Sigmoid colon (tissue), 7 donors: ENCODE measurements around the gene GAS6. TPM values are rescaled to one million over a fixed set of nuclear protein-coding genes. Genes with fewer than 3 reads are reported as not detected.

ENCODE experiments used
- DNase-seq: peaks from one replicate; pipeline ENCODE4 v3.0.0-alpha.2; 2019
- H3K27ac ChIP-seq, 4 donors: fragments of 200-600 bp; sonication (generic); one replicate each; pipeline ENCODE4 v1.5.1; 2016 to 2019; ENCODE audit warnings: mild to moderate bottlenecking in 1 of 4
- H3K27me3 ChIP-seq, 3 donors: fragments of 200-600 bp; sonication (generic); one replicate each; pipeline ENCODE4 v1.5.1; 2019; ENCODE audit warnings: mild to moderate bottlenecking in 1 of 3
- H3K36me3 ChIP-seq, 4 donors: fragments of 200-600 bp; sonication (generic); one replicate each; pipeline ENCODE4 v1.5.1; 2016 to 2019
- H3K4me1 ChIP-seq, 4 donors: fragments of 200-600 bp; sonication (generic); one replicate each; pipeline ENCODE4 v1.5.1; 2017 to 2019
- H3K4me3 ChIP-seq, 4 donors: fragments of 200-600 bp; sonication (generic); one replicate each; pipeline ENCODE4 v1.5.1; 2017 to 2019; ENCODE audit warnings: mild to moderate bottlenecking in 2 of 4, moderate library complexity in 1 of 4
- H3K9me3 ChIP-seq, 4 donors: fragments of 200-600 bp in 3 of 4; sonication (generic) in 3 of 4; one replicate each; pipeline versions ENCODE4 v1.5.1 to v1.6.1; 2013 to 2019
- CTCF ChIP-seq, 4 experiments: fragments of 450-650 bp in 3 of 4; fragments of 200-600 bp in 1 of 4; IDR thresholded peaks; one replicate each; pipeline ENCODE4 v1.5.1; 2016 to 2019; ENCODE audit warnings: antibody characterized with exemption in 4 of 4, mild to moderate bottlenecking in 3 of 4, moderate library complexity in 2 of 4
- EP300 ChIP-seq, 4 donors: sonication (generic); formaldehyde crosslinking; IDR thresholded peaks; one replicate each; pipeline ENCODE4 v1.6.1; 2017; ENCODE audit warnings: antibody characterized with exemption in 4 of 4
- POLR2A ChIP-seq, 2 donors: fragments of 450-650 bp; IDR thresholded peaks; one replicate each; pipeline ENCODE4 v1.6.1; 2016; ENCODE audit warnings: antibody characterized with exemption in 2 of 2, mild to moderate bottlenecking in 2 of 2, moderate library complexity in 2 of 2
- POLR2AphosphoS5 ChIP-seq, 4 donors: sonication (generic); formaldehyde crosslinking; IDR thresholded peaks; one replicate each; pipeline ENCODE4 v1.6.1; 2017; ENCODE audit warnings: antibody characterized with exemption in 4 of 4
- WGBS, 2 donors: extraction: QIAGEN DNeasy Blood & Tissue Kit; methylation state at CpG; one replicate each; pipeline ENCODE4 v1.1.7; 2013; 5-methylcytosine and 5-hydroxymethylcytosine counted together
- intact Hi-C: fragments of 100-400 bp; cut with DNase I; formaldehyde crosslinking; loops from one replicate; pipeline ENCODE4 v1.15.1; 2023
- polyA plus RNA-seq, 3 donors: library from polyadenylated mRNA; stranded (reverse); fragments of 200-250 nt; gene quantifications; one replicate each; pipeline ENCODE4 v1.2.3, GENCODE V29; 2013
- total RNA-seq, 4 donors: library from RNA; depleted of rRNA; stranded (reverse); fragments of >200 nt; gene quantifications; one replicate each; pipeline ENCODE4 v1.1.0, GENCODE V29; 2016
- donor health status: healthy with polysubstance abuse.
- donor health status: Bipolar disorder and iron deficiency.
- donor health status: healthy.

Gene GAS6
- total and polyA plus RNA-seq, 7 donors: 27.0 to 105 (median 58.1) TPM

- no peaks in the 10 kb centered on the region for H3K9me3 ChIP-seq
- WGBS, 2 donors: 95% methylated on average over 15 of the region's 15 CpGs
- intact Hi-C loops: no loop called here
- no peak overlapping the region for H3K27ac ChIP-seq
- peaks cover 0 to 5% (median 0%) of the 10 kb centered on the region in 4 donors for H3K4me1 ChIP-seq
- no peaks in the 10 kb centered on the region for H3K27me3 ChIP-seq
- DNase-seq: no peak
- no peak overlapping the region for H3K4me3 ChIP-seq
- TF ChIP-seq CTCF (IDR thresholded peaks at IDR 0.05): no peak
- no peak for TF ChIP-seq POLR2A (IDR thresholded peaks at IDR 0.05)
- TF ChIP-seq POLR2AphosphoS5 (IDR thresholded peaks at IDR 0.05): no peak
- TF ChIP-seq EP300 (IDR thresholded peaks at IDR 0.05): no peak
- no peaks in the 10 kb centered on the region for H3K36me3 ChIP-seq
These were observed 34.5 kb upstream of the GAS6 start for GRCh38 chr13:113898391-113898790.

- intact Hi-C loops: no loop called here
- no peak for DNase-seq
- Histone ChIP-seq H3K27me3 (no peaks in the 10 kb centered on the region), H3K4me3 (no peak overlapping the region), H3K36me3 (no peaks in the 10 kb centered on the region), H3K4me1 (peaks cover 0 to 1% (median 0%) of the 10 kb centered on the region in 4 donors), H3K27ac (peak overlapping the region in 1 of 4 donors; percentile 60), H3K9me3 (no peaks in the 10 kb centered on the region)
- no peak for TF ChIP-seq POLR2AphosphoS5 (IDR thresholded peaks at IDR 0.05)
- TF ChIP-seq POLR2A (IDR thresholded peaks at IDR 0.05): no peak
- TF ChIP-seq EP300 (IDR thresholded peaks at IDR 0.05): no peak
- TF ChIP-seq CTCF (IDR thresholded peaks at IDR 0.05): no peak
- 87 to 91% methylated on average over 4 of the region's 4 CpGs for WGBS, 2 donors
These were observed 34.1 kb upstream of the GAS6 start for GRCh38 chr13:113897966-113898365.

- no peaks in the 10 kb centered on the region for H3K36me3 ChIP-seq
- intact Hi-C loops: no loop called here
- H3K9me3 ChIP-seq: no peaks in the 10 kb centered on the region
- peak overlapping the region in 1 of 4 donors; percentile 60 for H3K27ac ChIP-seq
- H3K4me3 ChIP-seq: no peak overlapping the region
- WGBS, 2 donors: 73 to 86% methylated on average over 4 of the region's 4 CpGs
- no peak for DNase-seq
- TF ChIP-seq POLR2A (IDR thresholded peaks at IDR 0.05) (no peak), POLR2AphosphoS5 (IDR thresholded peaks at IDR 0.05) (no peak), EP300 (IDR thresholded peaks at IDR 0.05) (no peak)
- no peaks in the 10 kb centered on the region for H3K27me3 ChIP-seq
- no peaks in the 10 kb centered on the region for H3K4me1 ChIP-seq
These were observed 33.3 kb upstream of the GAS6 start for GRCh38 chr13:113897161-113897560.

GRCh38 chr13:113895436-113895835, 31.6 kb upstream of the GAS6 start:
- H3K4me1 ChIP-seq: no peaks in the 10 kb centered on the region
- H3K4me3 ChIP-seq: no peak overlapping the region
- H3K9me3 ChIP-seq: no peaks in the 10 kb centered on the region
- no peak for TF ChIP-seq CTCF (IDR thresholded peaks at IDR 0.05)
- TF ChIP-seq EP300 (IDR thresholded peaks at IDR 0.05): no peak
- no peak for TF ChIP-seq POLR2AphosphoS5 (IDR thresholded peaks at IDR 0.05)
- no peak for TF ChIP-seq POLR2A (IDR thresholded peaks at IDR 0.05)
- no peaks in the 10 kb centered on the region for H3K27me3 ChIP-seq
- no peaks in the 10 kb centered on the region for H3K36me3 ChIP-seq
- intact Hi-C loops: no loop called here
- DNase-seq: no peak
- 85 to 97% methylated on average over 1 of the region's 1 CpG for WGBS, 2 donors
- H3K27ac ChIP-seq: no peak overlapping the region

- intact Hi-C loops: no loop called here
- Histone ChIP-seq H3K27me3 (no peaks in the 10 kb centered on the region), H3K9me3 (no peaks in the 10 kb centered on the region), H3K36me3 (no peaks in the 10 kb centered on the region), H3K4me1 (peaks cover 0 to 17% (median 13%) of the 10 kb centered on the region in 4 donors), H3K4me3 (no peak overlapping the region), H3K27ac (no peak overlapping the region)
- no peak for DNase-seq
- WGBS, 2 donors: 78 to 80% methylated on average over 2 of the region's 2 CpGs
- TF ChIP-seq CTCF (IDR thresholded peaks at IDR 0.05) (no peak), POLR2A (IDR thresholded peaks at IDR 0.05) (no peak), POLR2AphosphoS5 (IDR thresholded peaks at IDR 0.05) (no peak), EP300 (IDR thresholded peaks at IDR 0.05) (no peak)
These were observed 27.1 kb upstream of the GAS6 start for GRCh38 chr13:113890774-113891480.
